Loucy (cell line): ENCODE measurements around the gene PUSL1.

ENCODE experiments used
- H2AFZ ChIP-seq: fragments of 200-600 bp; sonication (generic); 2 replicates; pipeline ENCODE4 v1.6.0; 2016; ENCODE audit warnings: antibody characterized with exemption, mild to moderate bottlenecking, low read length, moderate library complexity
- H3F3A ChIP-seq: fragments of 200-600 bp; 2 replicates; pipeline ENCODE4 v1.6.0; 2016; ENCODE audit warnings: antibody characterized with exemption, low read depth, mild to moderate bottlenecking
- H3K27me3 ChIP-seq: fragments of 200-600 bp; sonication (generic); 2 replicates; pipeline ENCODE4 v1.6.1; 2014; ENCODE audit warnings: low read length, mild to moderate bottlenecking; ENCODE audit not compliant: insufficient read depth, poor library complexity, severe bottlenecking
- H3K36me3 ChIP-seq: fragments of 200-600 bp; sonication (generic); 2 replicates; pipeline ENCODE4 v1.6.1; 2016; ENCODE audit warnings: low read length; ENCODE audit not compliant: insufficient read depth
- H3K4me1 ChIP-seq: fragments of 200-600 bp; sonication (generic); 2 replicates; pipeline ENCODE4 v1.5.1; 2014; ENCODE audit warnings: low read length, mild to moderate bottlenecking; ENCODE audit not compliant: insufficient read depth, poor library complexity, severe bottlenecking
- H3K4me2 ChIP-seq: fragments of 200-600 bp; sonication (generic); 2 replicates; pipeline ENCODE4 v1.6.0; 2014; ENCODE audit warnings: antibody characterized with exemption, low read length, low read depth, mild to moderate bottlenecking; ENCODE audit not compliant: poor library complexity, severe bottlenecking
- H3K4me3 ChIP-seq: fragments of 200-600 bp; sonication (generic); 2 replicates; pipeline ENCODE4 v1.5.1; 2014; ENCODE audit warnings: low read length, mild to moderate bottlenecking, mixed read lengths; ENCODE audit not compliant: poor library complexity, severe bottlenecking
- H3K79me2 ChIP-seq: fragments of 200-600 bp; sonication (generic); 2 replicates; pipeline ENCODE4 v1.6.1; 2014; ENCODE audit warnings: low read length; ENCODE audit not compliant: insufficient read depth
- H3K9ac ChIP-seq: fragments of 200-600 bp; sonication (generic); 2 replicates; pipeline ENCODE4 v1.6.0; 2014; ENCODE audit warnings: mild to moderate bottlenecking, low read depth, low read length, moderate library complexity; ENCODE audit not compliant: poor library complexity, severe bottlenecking
- H3K9me2 ChIP-seq: fragments of 200-600 bp; sonication (generic); replicated peaks from 2 replicates; pipeline ENCODE4 v1.6.1; 2016; ENCODE audit warnings: low read depth, low read length, mixed read lengths
- H3K9me3 ChIP-seq: fragments of 200-600 bp; sonication (generic); 2 replicates; pipeline ENCODE4 v1.6.1; 2014; ENCODE audit warnings: mild to moderate bottlenecking, antibody characterized with exemption, low read length, low read depth; ENCODE audit not compliant: insufficient read depth
- H4K20me1 ChIP-seq: fragments of 200-600 bp; sonication (generic); 2 replicates; pipeline ENCODE4 v1.6.0; 2014; ENCODE audit warnings: antibody characterized with exemption, low read length, mild to moderate bottlenecking; ENCODE audit not compliant: insufficient read depth, poor library complexity, severe bottlenecking
- EZH2phosphoT487 ChIP-seq: fragments of 200-600 bp; IDR thresholded peaks from 2 replicates; pipeline ENCODE4 v1.6.1; 2018; ENCODE audit warnings: antibody characterized with exemption, mild to moderate bottlenecking, moderate library complexity, borderline replicate concordance
- TF ChIP-seq, protein P1 (sequence below): fragments of 200-600 bp; sonication (generic); conservative IDR thresholded peaks from 2 replicates; pipeline ENCODE4 v1.5.1; 2014; ENCODE audit warnings: mild to moderate bottlenecking, antibody characterized with exemption, low read length

The PUSL1 gene

GRCh38 chr1:1292851-1293250, 15.5 kb upstream of the PUSL1 start:
- no peak overlapping the region for H3K9ac ChIP-seq
- no peak overlapping the region for H3K4me3 ChIP-seq
- H3K4me1 ChIP-seq: no peaks in the 10 kb centered on the region
- TF ChIP-seq, protein P1, sequence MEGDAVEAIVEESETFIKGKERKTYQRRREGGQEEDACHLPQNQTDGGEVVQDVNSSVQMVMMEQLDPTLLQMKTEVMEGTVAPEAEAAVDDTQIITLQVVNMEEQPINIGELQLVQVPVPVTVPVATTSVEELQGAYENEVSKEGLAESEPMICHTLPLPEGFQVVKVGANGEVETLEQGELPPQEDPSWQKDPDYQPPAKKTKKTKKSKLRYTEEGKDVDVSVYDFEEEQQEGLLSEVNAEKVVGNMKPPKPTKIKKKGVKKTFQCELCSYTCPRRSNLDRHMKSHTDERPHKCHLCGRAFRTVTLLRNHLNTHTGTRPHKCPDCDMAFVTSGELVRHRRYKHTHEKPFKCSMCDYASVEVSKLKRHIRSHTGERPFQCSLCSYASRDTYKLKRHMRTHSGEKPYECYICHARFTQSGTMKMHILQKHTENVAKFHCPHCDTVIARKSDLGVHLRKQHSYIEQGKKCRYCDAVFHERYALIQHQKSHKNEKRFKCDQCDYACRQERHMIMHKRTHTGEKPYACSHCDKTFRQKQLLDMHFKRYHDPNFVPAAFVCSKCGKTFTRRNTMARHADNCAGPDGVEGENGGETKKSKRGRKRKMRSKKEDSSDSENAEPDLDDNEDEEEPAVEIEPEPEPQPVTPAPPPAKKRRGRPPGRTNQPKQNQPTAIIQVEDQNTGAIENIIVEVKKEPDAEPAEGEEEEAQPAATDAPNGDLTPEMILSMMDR: no peak
- TF ChIP-seq EZH2phosphoT487: no peak
- no peak overlapping the region for H3K4me2 ChIP-seq
- no peaks in the 10 kb centered on the region for H3K9me2 ChIP-seq
- H2AFZ ChIP-seq: no peak overlapping the region
- no peaks in the 10 kb centered on the region for H3K79me2 ChIP-seq
- no peaks in the 10 kb centered on the region for H3K36me3 ChIP-seq
- no peaks in the 10 kb centered on the region for H3K27me3 ChIP-seq
- H4K20me1 ChIP-seq: no peaks in the 10 kb centered on the region
- H3K9me3 ChIP-seq: no peaks in the 10 kb centered on the region
- no peaks in the 10 kb centered on the region for H3F3A ChIP-seq

- H2AFZ ChIP-seq: no peak overlapping the region
- H3K27me3 ChIP-seq: no peaks in the 10 kb centered on the region
- no peaks in the 10 kb centered on the region for H4K20me1 ChIP-seq
- no peaks in the 10 kb centered on the region for H3K79me2 ChIP-seq
- no peaks in the 10 kb centered on the region for H3K9me3 ChIP-seq
- H3K4me3 ChIP-seq: no peak overlapping the region
- no peaks in the 10 kb centered on the region for H3F3A ChIP-seq
- H3K9ac ChIP-seq: no peak overlapping the region
- no peak overlapping the region for H3K4me2 ChIP-seq
- TF ChIP-seq, protein P1: no peak
- TF ChIP-seq EZH2phosphoT487: no peak
- no peaks in the 10 kb centered on the region for H3K9me2 ChIP-seq
- no peaks in the 10 kb centered on the region for H3K4me1 ChIP-seq
- H3K36me3 ChIP-seq: no peaks in the 10 kb centered on the region
Measured at GRCh38 chr1:1293263-1294249, 14.8 kb upstream of the PUSL1 start.

DNA sequence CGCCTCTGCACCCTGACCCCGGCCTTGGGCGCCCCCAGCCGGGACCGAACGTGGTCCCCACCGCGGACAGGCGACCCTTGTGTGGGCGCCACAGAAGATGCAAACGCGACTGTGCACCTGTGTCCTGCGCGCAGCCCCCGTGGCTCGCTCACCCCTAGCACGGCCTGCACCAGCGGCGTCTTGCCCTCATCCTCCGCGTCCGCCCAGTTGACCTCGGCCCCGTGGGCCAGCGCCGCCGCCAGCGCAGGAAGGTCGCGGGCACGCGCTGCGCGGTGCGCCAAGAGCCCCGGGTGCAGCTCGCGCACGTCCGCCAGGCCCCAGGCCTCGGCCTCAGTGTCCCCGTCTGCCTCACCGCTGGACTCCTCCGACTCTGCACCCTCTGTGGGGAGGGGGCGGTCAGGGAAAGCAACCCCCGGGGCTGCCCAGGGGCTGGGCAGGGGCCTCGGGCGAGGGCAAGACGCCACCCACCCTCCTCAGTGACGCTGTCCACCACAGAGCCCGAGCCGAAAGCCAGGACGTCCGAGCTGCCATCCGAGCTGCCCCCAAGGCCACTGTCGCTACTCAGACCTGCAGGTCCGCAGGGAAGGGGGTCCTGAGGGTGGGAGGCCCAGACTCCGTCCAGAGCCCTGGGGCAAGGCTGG, 14.0 kb upstream of the PUSL1 start:
- Histone ChIP-seq H2AFZ (no peak overlapping the region), H3K9me3 (no peaks in the 10 kb centered on the region), H3K9ac (no peak overlapping the region), H3K4me1 (no peaks in the 10 kb centered on the region), H3K4me2 (no peak overlapping the region), H3K4me3 (no peak overlapping the region), H4K20me1 (no peaks in the 10 kb centered on the region), H3K36me3 (no peaks in the 10 kb centered on the region), H3K9me2 (no peaks in the 10 kb centered on the region), H3K27me3 (no peaks in the 10 kb centered on the region), H3F3A (no peaks in the 10 kb centered on the region), H3K79me2 (no peaks in the 10 kb centered on the region)
- TF ChIP-seq, protein P1: no peak
- TF ChIP-seq EZH2phosphoT487: no peak
